ENCODE measurements around the gene WASHC4. TPM values are rescaled to one million over a fixed set of nuclear protein-coding genes. Genes with fewer than 3 reads are reported as not detected.

The WASHC4 gene
- total RNA-seq, 1 experiment from 2014 or later, result 42.9 TPM

DNA sequence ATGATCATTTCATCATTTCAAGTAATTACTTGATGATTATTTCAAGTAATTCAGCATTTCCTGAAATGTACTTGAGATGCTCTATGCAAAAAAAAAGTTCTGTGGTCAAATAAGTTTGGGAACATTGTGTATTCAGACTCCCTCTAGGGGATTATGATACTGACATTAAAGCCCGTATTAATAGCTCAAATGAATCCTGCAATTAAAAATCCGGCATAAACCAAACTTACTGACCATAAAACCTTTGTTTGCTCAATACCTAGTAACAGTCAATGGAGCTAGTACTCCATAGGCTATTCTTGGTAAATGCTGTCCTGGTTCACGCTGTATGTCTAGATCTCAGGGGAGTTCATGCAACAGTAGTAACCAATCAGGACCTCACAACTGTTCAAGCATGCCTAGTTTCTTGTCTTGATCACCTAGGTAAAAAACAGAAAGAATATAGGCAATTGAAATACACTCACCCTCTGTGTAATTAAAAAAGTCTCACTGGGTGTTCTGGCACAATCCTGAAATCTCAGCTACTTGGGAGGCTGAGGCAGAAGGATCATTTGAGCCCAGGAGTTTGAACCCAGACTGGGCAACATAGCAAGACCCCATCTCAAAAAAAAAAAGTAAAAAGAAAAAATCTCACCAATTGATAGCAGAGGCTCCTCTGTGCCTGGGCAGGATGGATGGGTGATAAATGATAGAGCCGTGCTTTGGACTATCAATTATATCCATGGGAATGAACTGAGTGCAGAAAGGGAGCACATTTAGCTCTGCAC is 37.4 kb upstream of the WASHC4 start:
- H3K4me1 Mint-ChIP-seq, result peaks cover 10% of the 10 kb centered on the region
- peaks cover 7% of the 10 kb centered on the region; the same call in 1 of the 2 replicates for H3K36me3 Mint-ChIP-seq
- H3K4me3 Mint-ChIP-seq, result no peak overlapping the region
- peak; percentile 43; the same call in 1 of the 2 replicates for TF ChIP-seq ZNF121 (CRISPR knock-in tag; IDR thresholded peaks at IDR 0.05)
- TF ChIP-seq, protein P1, sequence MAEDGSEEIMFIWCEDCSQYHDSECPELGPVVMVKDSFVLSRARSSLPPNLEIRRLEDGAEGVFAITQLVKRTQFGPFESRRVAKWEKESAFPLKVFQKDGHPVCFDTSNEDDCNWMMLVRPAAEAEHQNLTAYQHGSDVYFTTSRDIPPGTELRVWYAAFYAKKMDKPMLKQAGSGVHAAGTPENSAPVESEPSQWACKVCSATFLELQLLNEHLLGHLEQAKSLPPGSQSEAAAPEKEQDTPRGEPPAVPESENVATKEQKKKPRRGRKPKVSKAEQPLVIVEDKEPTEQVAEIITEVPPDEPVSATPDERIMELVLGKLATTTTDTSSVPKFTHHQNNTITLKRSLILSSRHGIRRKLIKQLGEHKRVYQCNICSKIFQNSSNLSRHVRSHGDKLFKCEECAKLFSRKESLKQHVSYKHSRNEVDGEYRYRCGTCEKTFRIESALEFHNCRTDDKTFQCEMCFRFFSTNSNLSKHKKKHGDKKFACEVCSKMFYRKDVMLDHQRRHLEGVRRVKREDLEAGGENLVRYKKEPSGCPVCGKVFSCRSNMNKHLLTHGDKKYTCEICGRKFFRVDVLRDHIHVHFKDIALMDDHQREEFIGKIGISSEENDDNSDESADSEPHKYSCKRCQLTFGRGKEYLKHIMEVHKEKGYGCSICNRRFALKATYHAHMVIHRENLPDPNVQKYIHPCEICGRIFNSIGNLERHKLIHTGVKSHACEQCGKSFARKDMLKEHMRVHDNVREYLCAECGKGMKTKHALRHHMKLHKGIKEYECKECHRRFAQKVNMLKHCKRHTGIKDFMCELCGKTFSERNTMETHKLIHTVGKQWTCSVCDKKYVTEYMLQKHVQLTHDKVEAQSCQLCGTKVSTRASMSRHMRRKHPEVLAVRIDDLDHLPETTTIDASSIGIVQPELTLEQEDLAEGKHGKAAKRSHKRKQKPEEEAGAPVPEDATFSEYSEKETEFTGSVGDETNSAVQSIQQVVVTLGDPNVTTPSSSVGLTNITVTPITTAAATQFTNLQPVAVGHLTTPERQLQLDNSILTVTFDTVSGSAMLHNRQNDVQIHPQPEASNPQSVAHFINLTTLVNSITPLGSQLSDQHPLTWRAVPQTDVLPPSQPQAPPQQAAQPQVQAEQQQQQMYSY (CRISPR knock-in tag; IDR thresholded peaks at IDR 0.05), result no peak
- ChIA-PET CTCF (no interaction called here), POLR2A (interaction anchor here (0.7 to 1.6 kb wide), 3 partner anchors 13 to 38 kb away, joined by 3 to 4 read pairs (median 4); partner anchors contain the start of gene WASHC4)
- DNase-seq (ENCODE audit: low spot score) (no peak), ATAC-seq (no peak)
- H3K9me3 Mint-ChIP-seq, result peaks cover 3% of the 10 kb centered on the region; the same call in 1 of the 2 replicates
- no peaks in the 10 kb centered on the region for H3K27me3 Mint-ChIP-seq (ENCODE audit: low read depth)
- H3K27ac Mint-ChIP-seq, result no peak overlapping the region

GRCh38 chr12:105071981-105072380 is 35.5 kb upstream of the WASHC4 start:
- Mint-ChIP-seq H3K36me3 (peaks cover 4% of the 10 kb centered on the region; the same call in 1 of the 2 replicates), H3K27ac (no peak overlapping the region), H3K4me1 (0 out of 2 replicates have a peak, but pooled peaks cover 5% of the 10 kb centered on the region), H3K4me3 (no peak overlapping the region), H3K27me3 (ENCODE audit: low read depth) (no peaks in the 10 kb centered on the region), H3K9me3 (peaks cover 3% of the 10 kb centered on the region; the same call in 1 of the 2 replicates)
- no peak for DNase-seq (ENCODE audit: low spot score)
- TF ChIP-seq MLX (CRISPR knock-in tag; IDR thresholded peaks at IDR 0.05) (no peak), HMGA2 (CRISPR knock-in tag; IDR thresholded peaks at IDR 0.05) (peak; percentile 92; the same call in 1 of the 2 replicates)
- no peak for ATAC-seq
- ChIA-PET CTCF (no interaction called here), POLR2A (interaction anchor here (1.5 to 1.6 kb wide), 2 partner anchors 11 to 13 kb away, joined by 4 read pairs; no protein-coding TSS in a partner anchor)

GRCh38 chr12:105072888-105073488 is 34.5 kb upstream of the WASHC4 start:
- Mint-ChIP-seq H3K36me3 (peaks cover 4% of the 10 kb centered on the region; the same call in 1 of the 2 replicates), H3K4me3 (no peak overlapping the region), H3K9me3 (peaks cover 3% of the 10 kb centered on the region; the same call in 1 of the 2 replicates), H3K4me1 (no peaks in the 10 kb centered on the region), H3K27me3 (ENCODE audit: low read depth) (no peaks in the 10 kb centered on the region), H3K27ac (no peak overlapping the region)
- ChIA-PET POLR2A (interaction anchor here (1.1 kb wide), 1 partner anchor 11 kb away, joined by 3 read pairs; no protein-coding TSS in a partner anchor), CTCF (no interaction called here)
- ATAC-seq (no peak), DNase-seq (ENCODE audit: low spot score) (no peak)
- no peak for TF ChIP-seq ZNF138 (CRISPR knock-in tag; conservative IDR thresholded peaks at IDR 0.05)
- TF ChIP-seq MXD4 (CRISPR knock-in tag; IDR thresholded peaks at IDR 0.05; ENCODE audit: borderline replicate concordance), result no peak
- TF ChIP-seq, protein P2, sequence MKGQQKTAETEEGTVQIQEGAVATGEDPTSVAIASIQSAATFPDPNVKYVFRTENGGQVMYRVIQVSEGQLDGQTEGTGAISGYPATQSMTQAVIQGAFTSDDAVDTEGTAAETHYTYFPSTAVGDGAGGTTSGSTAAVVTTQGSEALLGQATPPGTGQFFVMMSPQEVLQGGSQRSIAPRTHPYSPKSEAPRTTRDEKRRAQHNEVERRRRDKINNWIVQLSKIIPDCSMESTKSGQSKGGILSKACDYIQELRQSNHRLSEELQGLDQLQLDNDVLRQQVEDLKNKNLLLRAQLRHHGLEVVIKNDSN (CRISPR knock-in tag; IDR thresholded peaks at IDR 0.05), result no peak
- no peak for TF ChIP-seq FOXK1 (CRISPR knock-in tag; IDR thresholded peaks at IDR 0.05)

GRCh38 chr12:105076098-105076497 is 31.4 kb upstream of the WASHC4 start:
- Mint-ChIP-seq H3K4me3 (no peak overlapping the region), H3K36me3 (no peaks in the 10 kb centered on the region), H3K4me1 (peaks cover 7% of the 10 kb centered on the region), H3K27me3 (ENCODE audit: low read depth) (no peaks in the 10 kb centered on the region), H3K27ac (no peak overlapping the region), H3K9me3 (no peaks in the 10 kb centered on the region)
- POLR2A ChIA-PET, result no interaction called here
- no peak for ATAC-seq
- DNase-seq (ENCODE audit: low spot score), result no peak
- CTCF ChIA-PET, result no interaction called here
- TF ChIP-seq ZNF671 (CRISPR knock-in tag; IDR thresholded peaks at IDR 0.05) (no peak), FOXP4 (CRISPR knock-in tag; IDR thresholded peaks at IDR 0.05) (no peak), ERG (CRISPR knock-in tag; IDR thresholded peaks at IDR 0.05) (no peak), CBFB (CRISPR knock-in tag; IDR thresholded peaks at IDR 0.05; ENCODE audit: low read depth) (no peak), IRF2 (CRISPR knock-in tag; IDR thresholded peaks at IDR 0.05; ENCODE audit: borderline replicate concordance, low read depth) (no peak), EMX1 (CRISPR knock-in tag; IDR thresholded peaks at IDR 0.05) (no peak), GABPB1 (CRISPR knock-in tag; IDR thresholded peaks at IDR 0.05) (no peak), FOXJ3 (CRISPR knock-in tag; IDR thresholded peaks at IDR 0.05; ENCODE audit: borderline replicate concordance) (no peak)
- TF ChIP-seq, protein P3, sequence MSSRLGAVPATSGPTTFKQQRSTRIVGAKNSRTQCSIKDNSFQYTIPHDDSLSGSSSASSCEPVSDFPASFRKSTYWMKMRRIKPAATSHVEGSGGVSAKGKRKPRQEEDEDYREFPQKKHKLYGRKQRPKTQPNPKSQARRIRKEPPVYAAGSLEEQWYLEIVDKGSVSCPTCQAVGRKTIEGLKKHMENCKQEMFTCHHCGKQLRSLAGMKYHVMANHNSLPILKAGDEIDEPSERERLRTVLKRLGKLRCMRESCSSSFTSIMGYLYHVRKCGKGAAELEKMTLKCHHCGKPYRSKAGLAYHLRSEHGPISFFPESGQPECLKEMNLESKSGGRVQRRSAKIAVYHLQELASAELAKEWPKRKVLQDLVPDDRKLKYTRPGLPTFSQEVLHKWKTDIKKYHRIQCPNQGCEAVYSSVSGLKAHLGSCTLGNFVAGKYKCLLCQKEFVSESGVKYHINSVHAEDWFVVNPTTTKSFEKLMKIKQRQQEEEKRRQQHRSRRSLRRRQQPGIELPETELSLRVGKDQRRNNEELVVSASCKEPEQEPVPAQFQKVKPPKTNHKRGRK (CRISPR knock-in tag; IDR thresholded peaks at IDR 0.05; ENCODE audit: borderline replicate concordance), result no peak
